Activated naive CD4-positive, alpha-beta T cell treated with anti-CD3 and anti-CD28 coated beads, Interleukin-2, amount 50 U/mL, for 16 hours (primary cell): ENCODE results near the gene DNAJC21.

Experiments
- DNase-seq: peaks from one replicate; pipeline ENCODE4 v3.0.0-alpha.2; 2020

DNAJC21 gene

GRCh38 chr5:34982823-34983222, 53.5 kb downstream of the DNAJC21 start:
- DNase-seq: no peak

- DNase-seq: no peak
Observed at GRCh38 chr5:34986965-34987364, 57.6 kb downstream of the DNAJC21 start.

GRCh38 chr5:34991486-34992238, 62.3 kb downstream of the DNAJC21 start:
- DNase-seq: no peak

GRCh38 chr5:34993951-34994350, 64.6 kb downstream of the DNAJC21 start:
- no peak for DNase-seq

DNA sequence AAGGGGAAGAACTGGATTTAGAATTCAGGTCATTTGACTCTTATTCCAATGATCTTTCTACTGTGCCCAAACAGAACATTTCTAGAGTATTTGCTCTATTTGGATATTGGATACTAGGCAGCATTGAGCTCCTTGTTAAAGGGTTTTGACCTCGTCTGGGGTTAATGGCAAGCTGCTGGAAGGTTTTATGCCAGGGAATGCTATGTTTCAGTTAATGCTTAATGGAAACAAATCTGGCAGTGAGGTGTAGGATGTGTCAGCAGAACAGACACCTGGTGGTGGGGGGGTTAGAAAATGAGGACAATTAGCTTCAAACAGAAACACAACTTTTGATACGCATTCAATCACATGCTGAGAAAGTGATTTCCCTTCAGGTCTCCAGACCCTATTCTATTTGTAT, 66.9 kb downstream of the DNAJC21 start:
- no peak for DNase-seq

DNA sequence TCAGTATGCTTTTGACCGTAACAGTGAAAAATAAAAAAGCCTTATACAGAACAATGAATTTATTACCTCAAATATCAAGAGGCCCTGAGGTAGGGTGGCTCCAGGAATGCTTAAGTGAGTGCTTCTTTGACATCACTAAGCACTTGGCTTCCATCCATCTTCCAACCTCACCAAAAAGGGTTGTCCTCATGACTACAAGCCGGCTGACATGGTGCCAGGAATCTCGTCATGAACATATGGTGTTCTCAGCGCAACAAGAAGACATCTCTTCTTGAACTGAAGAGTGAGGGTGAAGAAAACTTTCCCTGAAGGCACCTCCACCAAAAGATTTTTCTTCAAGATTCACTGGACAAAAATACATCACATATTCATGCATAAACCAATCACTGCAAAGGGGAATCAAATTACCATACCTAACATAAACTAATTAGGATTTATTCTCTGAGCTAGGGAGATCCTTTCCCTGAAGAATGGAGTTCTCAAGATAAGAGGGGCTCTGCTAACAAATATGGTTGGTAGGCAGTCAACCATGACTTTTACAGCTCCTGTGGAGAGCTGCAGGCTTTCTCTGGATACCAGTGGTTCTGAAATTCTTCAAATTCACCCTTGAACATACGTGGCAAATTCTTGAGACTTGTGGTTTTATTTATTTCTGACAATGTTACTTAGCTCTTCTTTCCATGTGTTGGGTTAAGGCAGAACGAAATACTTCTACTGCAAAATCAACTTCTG, 68.9 kb downstream of the DNAJC21 start:
- no peak for DNase-seq

GRCh38 chr5:35001842-35002241, 72.5 kb downstream of the DNAJC21 start:
- DNase-seq: no peak

DNA sequence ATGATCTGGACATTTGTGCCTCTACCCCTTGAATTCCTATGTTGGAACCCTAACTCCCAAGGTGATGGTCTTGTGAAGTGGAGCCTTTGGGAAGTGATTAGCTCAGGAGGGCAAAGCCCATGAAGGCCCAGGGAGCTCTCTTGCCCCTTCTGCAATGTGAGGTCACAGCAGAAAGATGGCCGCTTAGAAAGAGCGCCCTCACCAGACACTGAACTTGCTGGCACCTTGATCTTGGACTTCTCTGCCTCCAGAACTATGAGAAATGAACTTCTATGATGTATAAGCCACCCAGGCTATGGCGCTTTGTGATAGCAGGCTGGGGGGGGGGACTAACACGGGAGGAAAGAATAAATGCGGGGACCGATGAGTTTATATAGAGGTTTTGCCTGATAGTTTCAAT, 73.1 kb downstream of the DNAJC21 start:
- DNase-seq: no peak

DNA sequence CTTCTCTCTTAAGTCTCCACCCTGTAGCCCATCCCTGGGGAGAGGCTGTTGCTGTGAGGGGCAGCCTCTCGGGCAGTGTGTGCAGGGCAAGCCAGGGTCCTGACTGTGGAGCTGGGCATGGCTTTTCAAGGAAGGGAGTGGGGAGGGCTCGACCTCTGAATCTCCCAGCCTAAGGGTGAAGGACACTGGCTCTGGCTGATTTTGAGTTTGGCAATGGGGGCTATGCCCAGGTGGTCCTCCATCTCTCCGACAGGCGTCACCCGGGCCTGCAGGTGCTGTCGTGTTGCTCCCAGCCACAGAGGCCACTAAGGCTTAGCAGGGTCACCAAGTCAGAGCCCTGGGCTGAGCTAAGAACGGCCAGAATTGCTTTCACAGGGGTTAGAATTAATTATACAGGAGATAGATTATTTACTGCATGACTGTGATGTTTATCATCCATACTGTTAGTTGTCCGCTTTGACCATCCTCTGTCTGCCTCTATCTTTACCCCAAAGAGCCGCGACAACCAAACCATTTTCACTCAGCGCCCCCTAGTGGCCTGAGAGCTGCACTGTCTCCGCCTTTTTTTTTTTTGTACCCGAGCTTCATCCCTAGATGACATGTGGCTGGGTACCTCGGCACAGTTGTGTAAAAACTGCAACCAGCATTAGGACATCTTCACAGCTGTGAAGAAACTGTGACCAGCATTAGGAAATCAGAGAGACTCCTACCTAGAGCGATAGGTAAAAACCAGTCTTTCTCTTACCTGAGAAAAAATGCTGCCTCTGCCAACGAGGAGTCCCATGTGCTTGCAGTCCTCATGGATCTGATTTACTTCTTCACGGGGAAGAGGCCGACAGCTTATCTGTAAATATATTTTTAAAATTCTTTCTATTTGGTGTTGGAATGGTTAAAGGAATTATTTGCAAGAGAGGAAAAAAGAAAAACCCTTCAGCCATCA, 73.9 kb downstream of the DNAJC21 start:
- DNase-seq: peak; percentile 52

- no peak for DNase-seq
Observed at GRCh38 chr5:35004200-35004599, 74.8 kb downstream of the DNAJC21 start.

DNA sequence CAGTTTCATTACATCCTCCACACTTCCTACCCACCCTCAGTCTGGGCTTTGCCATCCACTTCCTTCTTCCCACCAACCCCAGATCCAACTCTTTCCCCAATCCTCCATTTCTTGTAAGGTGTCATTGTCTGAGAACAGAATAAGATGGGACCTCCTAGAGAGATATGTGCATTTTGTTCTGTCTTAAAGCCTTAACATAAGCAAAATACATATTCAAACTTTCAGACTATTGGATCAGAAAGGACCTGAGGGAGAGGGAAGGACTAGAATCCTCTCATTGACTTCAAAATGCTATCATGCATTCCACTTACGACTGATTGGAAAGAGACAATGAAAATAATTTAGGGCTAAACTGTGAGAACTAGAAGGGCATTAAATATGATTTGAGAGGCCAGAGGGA, 75.4 kb downstream of the DNAJC21 start:
- DNase-seq: no peak
